ENCODE data around the gene ENPP1.

The ENPP1 gene

DNA sequence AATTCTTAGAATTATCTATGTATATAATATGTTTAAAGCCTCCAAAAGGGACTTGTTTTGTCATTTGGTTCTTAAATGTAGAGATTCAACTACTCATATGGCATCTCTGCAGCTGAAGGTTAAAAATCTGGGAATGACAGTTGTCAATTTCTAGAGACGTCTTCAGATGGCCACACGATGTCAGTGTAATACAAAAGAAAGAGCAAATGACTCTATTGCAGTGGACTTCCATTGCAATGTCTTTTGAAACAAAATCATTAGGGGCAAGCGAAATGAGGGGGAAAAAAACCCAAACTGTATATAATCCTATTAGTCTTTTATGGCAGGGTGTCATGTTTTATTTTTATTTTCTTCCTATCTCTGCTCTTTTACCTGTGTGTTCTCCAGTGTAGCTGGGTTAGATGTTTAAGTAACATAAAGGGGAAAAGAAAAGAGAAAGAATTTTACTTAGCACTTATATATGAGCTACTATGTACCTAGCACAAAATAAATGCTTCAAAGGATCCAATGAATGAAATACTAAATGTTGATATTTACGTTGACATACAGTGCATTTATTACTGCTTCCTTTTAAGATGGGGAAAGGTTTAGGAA is 117.2 kb downstream of the ENPP1 start:
- no peak for DNase-seq (ENCODE audit: insufficient read length, low spot score)
- no peak for FAIRE-seq
- no peak for TF ChIP-seq POLR2AphosphoS5 (IDR thresholded peaks at IDR 0.05; ENCODE audit: low read depth, low read length)
- TF ChIP-seq POU2F2 (IDR thresholded peaks at IDR 0.05; ENCODE audit: low read depth, low read length) = no peak
- no peak for TF ChIP-seq TAF1 (IDR thresholded peaks at IDR 0.05; ENCODE audit: low read depth, low read length)
- TF ChIP-seq PAX5 (IDR thresholded peaks at IDR 0.05; ENCODE audit: insufficient read depth, low read length, severe bottlenecking) = no peak
- TF ChIP-seq POLR2A (IDR thresholded peaks at IDR 0.05; ENCODE audit: low read depth, low read length) = no peak
- no peak for TF ChIP-seq SPI1 (IDR thresholded peaks at IDR 0.05; ENCODE audit: low read depth, low read length)

DNA sequence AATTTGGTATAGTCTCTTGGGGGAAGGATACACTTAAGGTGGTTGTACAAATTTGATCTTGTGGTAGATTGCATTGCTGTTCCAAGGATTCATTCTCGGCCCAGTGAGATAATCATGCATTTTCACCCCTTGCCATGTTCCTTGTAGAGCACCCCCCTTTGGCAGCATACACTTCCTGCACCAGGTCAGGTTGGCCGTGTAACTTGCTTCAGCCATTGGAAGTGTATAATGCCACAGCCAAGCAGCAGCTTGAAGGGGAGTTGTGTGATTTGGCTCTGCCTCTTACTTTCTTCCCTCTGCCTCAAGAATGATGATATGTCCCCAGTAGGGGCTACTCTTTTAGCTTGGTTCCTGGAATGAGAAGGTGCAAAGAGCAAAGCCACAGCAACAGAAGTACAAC is 121.4 kb downstream of the ENPP1 start:
- DNase-seq (ENCODE audit: insufficient read length, low spot score) (no peak), FAIRE-seq (no peak)
- TF ChIP-seq SPI1 (IDR thresholded peaks at IDR 0.05; ENCODE audit: low read depth, low read length) = no peak

DNA sequence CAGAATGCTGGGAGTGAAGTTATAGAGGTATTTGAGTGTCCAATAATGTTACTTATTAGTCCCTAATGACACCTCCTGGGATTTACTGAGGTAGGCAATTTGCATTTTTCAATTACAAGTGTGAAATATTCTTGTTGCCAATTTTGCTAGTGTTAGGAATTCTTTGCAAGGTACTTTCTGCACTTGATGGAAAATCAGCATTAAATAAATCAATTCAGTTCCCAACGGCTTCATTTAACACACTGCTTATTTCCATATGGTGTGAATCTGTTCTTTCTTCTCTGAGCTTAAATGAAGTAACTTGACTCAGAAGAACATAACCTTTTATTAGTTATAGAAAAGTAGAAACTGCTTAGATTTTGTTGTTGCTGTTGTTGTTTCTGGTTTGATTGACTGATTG is 122.2 kb downstream of the ENPP1 start:
- no peak for DNase-seq (ENCODE audit: insufficient read length, low spot score)
- TF ChIP-seq TAF1 (IDR thresholded peaks at IDR 0.05; ENCODE audit: low read depth, low read length) (no peak), POU2F2 (IDR thresholded peaks at IDR 0.05; ENCODE audit: low read depth, low read length) (no peak), POLR2AphosphoS5 (IDR thresholded peaks at IDR 0.05; ENCODE audit: low read depth, low read length) (no peak), SPI1 (IDR thresholded peaks at IDR 0.05; ENCODE audit: low read depth, low read length) (no peak), PAX5 (IDR thresholded peaks at IDR 0.05; ENCODE audit: insufficient read depth, low read length, severe bottlenecking) (no peak), POLR2A (IDR thresholded peaks at IDR 0.05; ENCODE audit: low read depth, low read length) (no peak)
- no peak for FAIRE-seq

DNA sequence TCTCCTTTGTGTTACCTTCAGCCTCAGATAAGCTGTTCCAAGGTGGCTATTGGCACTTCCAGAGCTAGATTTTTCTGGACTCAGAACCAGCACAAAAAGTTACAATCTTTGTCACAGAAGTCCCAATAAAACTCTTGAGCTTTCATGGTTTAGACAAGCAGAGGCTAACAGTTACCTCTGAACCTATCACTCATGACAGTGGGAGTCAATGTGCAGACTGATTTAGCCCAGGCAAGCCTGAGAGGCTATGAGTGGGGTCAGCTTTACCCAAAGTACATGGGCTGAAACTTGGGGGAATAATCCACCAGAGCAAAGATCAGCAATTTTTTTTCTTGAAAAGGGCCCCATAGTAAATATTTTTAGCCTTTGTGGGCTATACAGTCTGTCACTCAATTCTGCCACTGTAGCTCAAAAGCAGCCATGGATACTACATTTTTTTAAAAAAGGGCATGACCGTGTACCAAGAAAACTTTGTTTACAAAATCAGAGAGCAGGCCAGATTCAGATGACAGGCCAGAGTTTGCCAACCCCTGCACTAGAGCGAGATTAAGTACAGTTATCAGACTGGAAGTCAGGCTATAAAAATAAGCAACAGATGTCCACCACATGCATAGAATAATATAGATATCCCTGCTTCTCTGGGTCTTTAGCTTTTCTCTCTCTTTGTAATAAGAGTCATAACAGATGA is 123.4 kb downstream of the ENPP1 start:
- TF ChIP-seq SPI1 (IDR thresholded peaks at IDR 0.05; ENCODE audit: low read depth, low read length) = no peak
- no peak for TF ChIP-seq TAF1 (IDR thresholded peaks at IDR 0.05; ENCODE audit: low read depth, low read length)
- TF ChIP-seq POLR2AphosphoS5 (IDR thresholded peaks at IDR 0.05; ENCODE audit: low read depth, low read length) = no peak
- no peak for TF ChIP-seq POU2F2 (IDR thresholded peaks at IDR 0.05; ENCODE audit: low read depth, low read length)
- no peak for TF ChIP-seq PAX5 (IDR thresholded peaks at IDR 0.05; ENCODE audit: insufficient read depth, low read length, severe bottlenecking)
- no peak for TF ChIP-seq POLR2A (IDR thresholded peaks at IDR 0.05; ENCODE audit: low read depth, low read length)
- FAIRE-seq = no peak

DNA sequence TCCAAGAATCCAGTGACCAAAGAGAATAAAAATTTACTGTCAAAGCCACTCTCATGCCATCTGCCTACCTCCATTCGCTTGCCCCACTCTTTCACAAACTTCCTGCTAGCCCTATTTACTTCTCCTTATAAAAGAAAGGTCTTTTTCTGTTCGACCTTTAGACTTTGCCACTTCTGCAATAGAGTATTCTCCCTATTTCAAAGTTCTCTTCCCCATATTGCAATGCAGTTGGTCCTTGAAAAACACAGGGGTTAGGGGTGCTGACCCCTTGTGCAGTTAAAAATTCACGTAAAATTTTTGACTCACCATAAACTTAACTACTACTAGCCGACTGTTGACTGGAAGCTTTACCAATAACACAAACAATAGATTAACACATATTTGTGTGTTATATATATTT is 128.3 kb downstream of the ENPP1 start:
- FAIRE-seq (no peak), DNase-seq (ENCODE audit: insufficient read length, low spot score) (no peak)
- TF ChIP-seq PAX5 (IDR thresholded peaks at IDR 0.05; ENCODE audit: insufficient read depth, low read length, severe bottlenecking) (no peak), SPI1 (IDR thresholded peaks at IDR 0.05; ENCODE audit: low read depth, low read length) (no peak), POU2F2 (IDR thresholded peaks at IDR 0.05; ENCODE audit: low read depth, low read length) (no peak), TAF1 (IDR thresholded peaks at IDR 0.05; ENCODE audit: low read depth, low read length) (no peak), POLR2A (IDR thresholded peaks at IDR 0.05; ENCODE audit: low read depth, low read length) (no peak), POLR2AphosphoS5 (IDR thresholded peaks at IDR 0.05; ENCODE audit: low read depth, low read length) (no peak)

More for the DNA sequence above, 123.4 kb downstream of the ENPP1 start:
- DNase-seq (ENCODE audit: insufficient read length, low spot score) = no peak

DNA sequence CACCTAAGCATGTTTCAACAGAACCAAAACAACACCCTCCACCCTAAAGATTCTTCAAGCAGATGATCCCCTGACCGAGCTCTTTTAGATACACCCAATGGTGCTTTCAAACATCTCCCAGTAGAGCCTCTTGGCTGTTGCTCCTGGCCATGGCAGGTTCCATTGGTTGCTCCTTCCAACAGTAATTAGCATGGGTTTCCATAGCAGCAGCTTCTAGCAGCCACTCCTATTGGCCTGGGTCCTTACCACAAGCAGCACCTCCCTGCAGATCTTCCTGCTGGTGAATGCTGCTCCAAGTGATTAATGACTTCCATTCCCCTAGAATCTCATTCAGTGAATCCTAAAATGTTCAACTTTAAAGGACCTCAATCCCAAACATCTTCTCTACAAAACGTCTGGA is 129.4 kb downstream of the ENPP1 start:
- DNase-seq (ENCODE audit: insufficient read length, low spot score) (no peak), FAIRE-seq (no peak)
- no peak for TF ChIP-seq POU2F2 (IDR thresholded peaks at IDR 0.05; ENCODE audit: low read depth, low read length)
- no peak for TF ChIP-seq POLR2A (IDR thresholded peaks at IDR 0.05; ENCODE audit: low read depth, low read length)
- no peak for TF ChIP-seq PAX5 (IDR thresholded peaks at IDR 0.05; ENCODE audit: insufficient read depth, low read length, severe bottlenecking)
- TF ChIP-seq TAF1 (IDR thresholded peaks at IDR 0.05; ENCODE audit: low read depth, low read length) = no peak
- TF ChIP-seq POLR2AphosphoS5 (IDR thresholded peaks at IDR 0.05; ENCODE audit: low read depth, low read length) = no peak
- TF ChIP-seq SPI1 (IDR thresholded peaks at IDR 0.05; ENCODE audit: low read depth, low read length) = no peak

DNA sequence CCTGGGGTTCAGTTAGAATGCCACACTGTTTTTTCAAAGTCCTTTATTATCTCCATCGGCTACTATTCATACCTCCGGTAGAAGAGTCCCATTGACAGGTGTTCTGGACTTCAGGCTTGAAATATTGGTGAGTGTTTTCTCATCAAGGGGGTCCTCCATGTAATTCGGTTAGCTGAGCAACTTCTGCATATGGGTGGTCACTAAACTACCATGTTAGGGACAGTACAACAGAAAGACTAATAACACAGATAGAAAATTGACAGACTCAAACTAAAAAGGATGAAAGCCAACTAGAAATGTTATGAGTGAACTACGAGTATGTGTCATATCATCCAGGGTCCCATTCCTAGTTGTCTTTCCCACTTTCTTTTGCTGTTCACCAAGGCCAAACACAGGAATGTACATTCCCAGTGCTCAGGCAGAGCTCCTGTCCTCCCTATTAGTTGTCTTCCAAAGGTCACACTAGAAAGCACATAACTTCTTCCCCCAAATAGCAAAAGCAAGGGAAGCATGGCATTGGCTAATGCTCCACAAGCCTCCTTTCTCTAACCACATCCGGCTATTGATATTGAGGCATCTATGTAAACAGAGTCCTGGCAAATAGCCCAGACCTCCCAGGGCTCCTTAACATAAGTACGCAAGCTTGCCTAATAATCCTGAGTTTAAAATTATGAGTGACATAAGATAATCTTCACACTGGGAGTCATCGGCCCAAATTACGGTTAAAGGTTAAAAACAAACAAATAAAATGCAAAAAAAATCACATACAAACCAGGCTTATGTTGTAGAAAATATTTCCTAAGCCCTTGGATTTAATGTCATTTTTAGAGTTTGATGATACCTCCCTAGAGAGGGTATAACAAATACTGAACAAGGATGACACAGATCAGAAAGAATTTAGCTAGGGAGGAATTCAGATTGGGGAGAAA is 130.1 kb downstream of the ENPP1 start:
- DNase-seq (ENCODE audit: insufficient read length, low spot score) (no peak), FAIRE-seq (no peak)
- no peak for TF ChIP-seq TAF1 (IDR thresholded peaks at IDR 0.05; ENCODE audit: low read depth, low read length)
- no peak for TF ChIP-seq POLR2AphosphoS5 (IDR thresholded peaks at IDR 0.05; ENCODE audit: low read depth, low read length)
- TF ChIP-seq POU2F2 (IDR thresholded peaks at IDR 0.05; ENCODE audit: low read depth, low read length) = no peak
- no peak for TF ChIP-seq POLR2A (IDR thresholded peaks at IDR 0.05; ENCODE audit: low read depth, low read length)
